HG03135 (cell line): ENCODE data around the gene SPRED2.

Experiments used
- ATAC-seq: cut with Tn5 transposase; IDR thresholded peaks from one replicate; pipeline ENCODE4 v1.9.1; 2021; ENCODE audit warnings: mild to moderate bottlenecking, moderate library complexity; ENCODE audit not compliant: unreplicated experiment

The SPRED2 gene

GRCh38 chr2:65287364-65287763, 145.0 kb downstream of the SPRED2 start:
- no peak for ATAC-seq

GRCh38 chr2:65282477-65283053, 149.8 kb downstream of the SPRED2 start:
- ATAC-seq, result no peak

- no peak for ATAC-seq
These were observed 150.6 kb downstream of the SPRED2 start for GRCh38 chr2:65281627-65282351.

- ATAC-seq, result no peak
These were observed 152.6 kb downstream of the SPRED2 start for GRCh38 chr2:65279756-65280155.

DNA sequence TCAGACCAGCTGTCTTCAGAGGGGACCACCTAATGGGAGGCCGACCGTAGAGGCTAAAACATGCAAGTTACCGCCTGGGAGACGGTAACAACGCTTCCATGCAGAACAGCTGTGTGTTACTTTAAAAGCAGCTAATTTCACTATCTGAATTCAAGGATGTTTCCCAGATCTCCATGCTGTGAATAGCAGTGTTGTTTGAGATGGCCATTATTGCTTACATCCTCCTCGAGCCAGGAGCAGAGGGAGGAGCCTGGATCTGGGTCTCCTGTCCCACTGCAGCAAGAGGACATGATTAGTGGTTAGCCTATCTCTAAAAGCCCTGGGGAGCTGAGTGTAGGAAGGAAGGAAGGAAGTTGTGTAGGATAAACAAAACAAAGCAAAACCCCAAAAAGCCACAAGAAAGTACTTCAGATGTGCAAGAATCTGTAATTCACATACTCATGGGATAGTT, 153.8 kb downstream of the SPRED2 start:
- ATAC-seq, result no peak

DNA sequence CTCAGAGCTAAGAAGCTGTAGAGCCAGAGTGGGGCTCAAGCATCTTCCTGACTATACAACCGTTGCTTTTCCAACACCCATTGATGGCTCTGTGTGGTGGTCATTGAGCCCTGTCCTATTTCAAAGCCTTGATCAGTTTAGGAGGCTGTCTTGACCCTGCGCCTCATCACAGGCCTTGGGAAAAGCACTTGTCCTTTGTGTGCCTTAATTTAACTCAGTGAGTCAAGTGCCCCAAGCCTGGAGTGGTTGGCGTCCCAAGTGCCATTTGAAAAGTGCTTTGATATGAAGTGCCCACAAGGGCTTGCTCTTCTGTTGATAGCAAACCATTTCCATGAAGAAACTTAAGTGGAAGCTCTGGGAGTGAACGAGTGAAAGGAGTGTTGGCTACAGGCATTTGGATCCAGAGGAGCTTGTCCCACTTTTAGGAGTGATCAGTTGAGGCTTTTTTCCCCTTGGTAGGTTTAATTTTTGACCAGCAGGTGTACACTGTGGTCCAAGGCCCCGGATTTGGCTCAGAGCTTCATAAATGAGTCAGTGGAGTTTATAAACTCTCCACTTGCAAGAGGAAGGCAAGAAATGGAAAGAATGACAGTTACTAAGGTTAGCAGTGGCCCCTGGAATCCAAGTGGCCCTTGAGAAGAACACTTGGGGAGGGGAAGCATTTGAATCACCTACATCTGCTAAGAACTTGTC, 154.5 kb downstream of the SPRED2 start:
- no peak for ATAC-seq

DNA sequence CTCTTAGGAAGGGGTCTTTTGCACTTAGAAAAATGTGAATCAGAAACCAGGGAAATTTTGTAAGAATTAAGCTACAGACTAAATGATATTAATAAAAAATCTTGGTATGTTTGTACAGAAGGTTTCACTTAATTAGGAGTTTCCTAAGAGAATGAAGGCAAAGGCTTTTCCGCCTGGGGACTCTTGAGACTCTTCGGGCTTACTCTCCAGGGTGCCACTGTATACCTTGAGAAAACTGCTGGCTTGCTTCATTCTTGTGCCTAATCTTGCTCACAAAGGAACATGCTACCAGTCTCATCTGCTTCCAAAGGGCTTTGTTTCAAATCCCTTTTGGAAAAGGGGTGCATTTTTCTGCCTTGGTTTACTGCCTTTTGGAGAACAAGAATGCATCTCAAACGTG, 155.3 kb downstream of the SPRED2 start:
- no peak for ATAC-seq

- ATAC-seq, result no peak
These were observed 155.8 kb downstream of the SPRED2 start for GRCh38 chr2:65276609-65277008.

DNA sequence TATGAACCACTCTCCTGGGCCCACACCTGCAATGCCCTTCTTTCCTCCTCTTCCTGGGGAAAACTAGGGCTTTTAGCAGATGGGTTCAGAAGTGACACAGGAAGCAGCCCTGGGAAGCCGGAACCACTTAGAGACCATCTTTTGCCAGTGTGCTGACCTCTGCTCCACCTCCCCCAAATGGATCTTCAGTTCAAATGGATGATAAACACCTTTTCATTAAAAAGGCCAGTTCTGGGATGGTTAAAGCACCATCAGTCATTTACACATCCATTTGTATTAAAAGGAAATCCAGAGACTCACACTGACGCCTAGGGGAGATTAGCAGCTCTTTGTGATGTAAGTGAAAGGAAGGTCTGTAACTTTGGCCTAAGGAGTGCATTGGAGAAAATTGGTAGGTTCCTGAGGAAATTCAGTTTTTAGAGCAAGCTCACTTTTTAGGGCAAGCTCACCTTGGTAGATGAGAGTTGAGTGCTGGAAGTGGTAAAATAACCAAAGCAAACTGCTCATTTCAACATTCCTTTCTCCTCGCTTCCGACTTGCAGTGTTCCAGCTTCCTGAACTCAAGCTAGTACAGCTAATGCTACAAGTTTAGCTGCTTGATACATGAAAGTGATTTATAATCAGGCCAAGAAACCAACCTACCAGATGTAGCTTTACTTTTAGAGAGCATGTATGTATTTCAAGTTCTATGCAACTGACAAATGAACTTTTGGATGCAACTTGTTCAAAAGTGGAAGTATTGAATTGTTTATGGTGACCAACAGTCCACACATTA, 157.1 kb downstream of the SPRED2 start:
- ATAC-seq, result no peak

DNA sequence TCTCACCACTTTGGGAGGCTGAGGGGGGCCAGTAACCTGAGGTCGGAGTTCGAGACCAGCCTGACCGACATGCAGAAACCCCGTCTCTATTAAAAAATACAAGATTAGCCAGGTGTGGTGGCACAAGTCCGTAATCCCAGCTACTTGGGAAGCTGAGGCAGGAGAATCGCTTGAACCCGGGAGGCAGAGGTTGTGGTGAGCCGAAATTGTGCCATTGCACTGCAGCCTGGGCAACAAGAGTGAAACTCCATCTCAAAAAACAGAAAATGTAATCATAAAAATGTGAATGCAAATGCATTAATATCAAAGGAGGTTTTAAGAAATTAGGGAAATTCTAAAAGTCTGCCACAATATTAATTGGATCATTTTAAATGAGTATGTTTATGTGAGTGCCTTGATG, 159.1 kb downstream of the SPRED2 start:
- no peak for ATAC-seq

DNA sequence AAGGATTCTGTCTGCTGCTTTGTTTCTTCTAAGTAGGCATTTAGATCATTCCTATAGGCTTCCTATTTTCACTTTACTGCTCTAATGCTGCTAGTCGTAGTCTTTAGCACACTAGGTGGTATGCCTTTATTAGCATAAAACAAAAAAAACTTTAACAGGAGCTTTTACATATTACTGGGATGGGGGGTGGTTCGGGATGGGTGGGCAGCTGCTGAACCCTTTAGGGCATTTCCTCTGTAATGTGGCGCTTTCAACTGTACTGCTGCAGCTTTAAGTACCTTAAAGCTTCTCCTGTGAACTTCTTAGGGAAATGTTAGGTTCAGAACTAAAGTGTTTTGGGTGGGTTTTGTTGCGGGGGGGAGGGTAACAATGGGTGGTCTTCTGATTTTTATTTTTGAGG, 163.4 kb downstream of the SPRED2 start:
- ATAC-seq, result no peak

DNA sequence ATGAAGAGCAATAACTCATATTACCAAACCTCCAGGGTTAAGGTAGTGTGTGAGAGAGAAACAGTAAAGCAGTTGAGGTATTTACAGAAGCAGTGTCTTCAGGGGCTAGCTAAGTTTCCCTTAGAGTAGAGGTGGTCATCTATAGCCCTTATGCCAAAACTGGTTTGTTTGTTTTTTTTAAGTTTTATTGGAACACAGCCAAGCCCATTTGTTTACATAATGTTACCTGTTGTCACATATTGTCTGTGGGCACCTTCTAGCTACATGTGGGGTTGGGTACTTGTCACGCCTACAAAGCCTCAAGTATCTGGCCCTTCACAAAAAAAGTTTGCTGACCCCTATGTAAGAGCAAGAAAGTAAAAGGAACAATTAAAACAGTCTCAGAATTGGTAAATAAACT, 165.4 kb downstream of the SPRED2 start:
- ATAC-seq, result no peak

- no peak for ATAC-seq
These were observed 166.7 kb downstream of the SPRED2 start for GRCh38 chr2:65265671-65266045.

GRCh38 chr2:65264821-65265670, 167.4 kb downstream of the SPRED2 start:
- ATAC-seq, result no peak

DNA sequence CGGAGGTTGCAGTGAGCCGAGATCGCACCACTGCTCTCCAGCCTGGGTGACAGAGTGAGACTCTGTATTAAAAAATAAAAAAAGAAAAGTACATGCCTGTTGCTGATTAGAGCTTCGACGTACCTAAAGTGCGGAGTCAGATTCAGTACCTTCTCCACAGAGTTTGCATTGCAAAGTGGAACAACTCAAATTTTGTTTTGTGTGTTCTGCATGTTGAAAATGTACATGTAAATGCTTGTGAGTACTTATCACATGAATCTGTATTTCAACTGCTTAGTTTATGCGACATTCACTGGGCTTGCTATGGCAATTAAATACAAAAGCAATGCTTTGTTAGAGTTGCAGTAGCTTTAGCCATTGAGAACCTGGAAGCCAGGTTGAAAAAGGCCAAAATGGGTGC, 168.4 kb downstream of the SPRED2 start:
- no peak for ATAC-seq

- no peak for ATAC-seq
These were observed 169.1 kb downstream of the SPRED2 start for GRCh38 chr2:65263262-65263661.

DNA sequence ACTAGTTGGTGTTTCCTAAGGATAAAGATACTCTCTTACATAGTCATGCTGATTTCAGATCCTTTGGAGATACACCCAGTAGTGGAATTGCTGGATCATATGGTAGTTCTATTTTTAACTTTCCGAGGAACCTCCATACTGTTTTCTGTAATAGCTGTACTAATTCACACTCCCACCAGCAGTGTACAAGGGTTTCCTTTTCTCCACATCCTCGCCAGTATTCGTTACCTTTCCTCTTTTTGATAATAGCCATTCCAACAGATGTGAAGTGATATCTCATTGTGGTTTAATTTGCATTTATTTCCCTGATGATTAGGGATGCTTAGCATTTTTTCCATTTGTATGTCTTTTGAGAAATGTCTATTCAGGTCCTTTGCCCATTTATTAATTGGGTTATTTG, 170.7 kb downstream of the SPRED2 start:
- no peak for ATAC-seq
